IPS-20b (cell line): ENCODE results near the gene NLRP1.

ENCODE experiments used
- H3K27ac ChIP-seq: one replicate; pipeline ENCODE4 v1.5.1; 2013; ENCODE audit warnings: low read length
- H3K27me3 ChIP-seq: 2 replicates; pipeline ENCODE4 v1.6.1; 2013; ENCODE audit warnings: mild to moderate bottlenecking, low read length, inconsistent platforms; ENCODE audit not compliant: insufficient read depth
- H3K36me3 ChIP-seq: 2 replicates; pipeline ENCODE4 v1.6.1; 2013; ENCODE audit warnings: low read depth, mild to moderate bottlenecking, inconsistent platforms, low read length, moderate library complexity; ENCODE audit not compliant: insufficient read depth
- H3K4me1 ChIP-seq: 2 replicates; pipeline ENCODE4 v1.6.1; 2013; ENCODE audit warnings: mild to moderate bottlenecking, control low read depth, inconsistent platforms, low read length, moderate library complexity; ENCODE audit not compliant: insufficient read depth
- H3K4me3 ChIP-seq: 2 replicates; pipeline ENCODE4 v1.5.1; 2013; ENCODE audit warnings: mild to moderate bottlenecking, low read length, inconsistent platforms
- H3K9ac ChIP-seq: 2 replicates; pipeline ENCODE4 v1.6.1; 2013; ENCODE audit warnings: low read depth, mild to moderate bottlenecking, inconsistent platforms, low read length, moderate library complexity
- H3K9me3 ChIP-seq: 2 replicates; pipeline ENCODE4 v1.6.1; 2013; ENCODE audit warnings: mild to moderate bottlenecking, low read depth, low read length, inconsistent platforms; ENCODE audit not compliant: insufficient read depth

Gene NLRP1

GRCh38 chr17:5485270-5486205 is 98.8 kb downstream of the NLRP1 start, which contains the start of gene DERL2:
Gene DERL2, minus strand, starts transcription at chr17:5486178. Its CDS starts 17 bp downstream, at chr17:5486161.
- H3K27me3 ChIP-seq = no peaks in the 10 kb centered on the region
- H3K9me3 ChIP-seq = no peaks in the 10 kb centered on the region
- peak within 1 kb of the TSS; percentile 74 for H3K27ac ChIP-seq
- peaks cover 73% of the 10 kb centered on the region for H3K36me3 ChIP-seq
- peaks cover 2% of the 10 kb centered on the region; the same call in 1 of the 2 replicates for H3K4me1 ChIP-seq
- peak within 1 kb of the TSS; percentile 97 for H3K9ac ChIP-seq
- H3K4me3 ChIP-seq = peak within 1 kb of the TSS; percentile 92

DNA sequence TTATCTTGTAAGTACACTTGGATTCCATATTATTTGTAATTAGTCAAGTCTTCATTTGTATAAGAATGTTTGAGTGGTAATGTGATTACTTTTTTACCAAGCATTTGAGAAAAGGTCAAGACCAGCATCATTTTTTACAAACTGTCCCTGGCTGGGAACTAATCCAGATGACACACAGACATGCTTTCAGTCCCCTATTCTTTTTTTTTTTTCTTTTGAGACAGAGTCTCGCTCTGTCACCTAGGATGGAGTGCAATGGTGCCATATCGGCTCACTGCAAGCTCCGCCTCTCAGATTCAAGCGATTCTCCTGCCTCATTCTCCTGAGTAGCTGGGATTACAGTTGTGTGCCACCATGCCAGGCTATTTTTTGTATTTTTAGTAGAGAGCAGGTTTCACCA is 102.9 kb downstream of the NLRP1 start:
- no peak overlapping the region for H3K4me3 ChIP-seq
- H3K27me3 ChIP-seq = no peaks in the 10 kb centered on the region
- H3K9ac ChIP-seq = no peak overlapping the region
- H3K9me3 ChIP-seq = no peaks in the 10 kb centered on the region
- H3K36me3 ChIP-seq = peaks cover 83% of the 10 kb centered on the region
- no peaks in the 10 kb centered on the region for H3K4me1 ChIP-seq
- H3K27ac ChIP-seq = no peak overlapping the region

DNA sequence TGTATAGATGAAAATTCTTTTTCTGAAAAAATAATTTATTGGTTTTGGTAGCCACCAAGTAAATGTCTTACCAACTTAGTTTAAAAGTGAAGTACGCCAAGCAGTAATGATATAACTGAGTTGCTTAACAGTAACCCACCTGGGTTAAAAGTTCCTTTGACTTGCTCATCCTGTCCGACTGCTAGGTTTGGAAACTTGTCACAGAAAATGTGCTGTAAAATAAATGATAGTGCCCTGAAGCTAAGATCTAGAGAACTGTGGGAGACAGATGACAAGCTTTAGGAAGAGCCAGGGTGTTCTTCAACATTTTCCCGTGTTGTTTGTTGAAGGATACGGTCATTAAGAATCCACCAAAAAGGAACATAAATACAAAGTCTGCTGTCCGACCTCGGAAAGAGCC is 103.3 kb downstream of the NLRP1 start:
- peaks cover 87% of the 10 kb centered on the region for H3K36me3 ChIP-seq
- H3K27ac ChIP-seq = no peak overlapping the region
- no peak overlapping the region for H3K4me3 ChIP-seq
- no peaks in the 10 kb centered on the region for H3K9me3 ChIP-seq
- H3K9ac ChIP-seq = no peak overlapping the region
- H3K27me3 ChIP-seq = no peaks in the 10 kb centered on the region
- H3K4me1 ChIP-seq = no peaks in the 10 kb centered on the region

DNA sequence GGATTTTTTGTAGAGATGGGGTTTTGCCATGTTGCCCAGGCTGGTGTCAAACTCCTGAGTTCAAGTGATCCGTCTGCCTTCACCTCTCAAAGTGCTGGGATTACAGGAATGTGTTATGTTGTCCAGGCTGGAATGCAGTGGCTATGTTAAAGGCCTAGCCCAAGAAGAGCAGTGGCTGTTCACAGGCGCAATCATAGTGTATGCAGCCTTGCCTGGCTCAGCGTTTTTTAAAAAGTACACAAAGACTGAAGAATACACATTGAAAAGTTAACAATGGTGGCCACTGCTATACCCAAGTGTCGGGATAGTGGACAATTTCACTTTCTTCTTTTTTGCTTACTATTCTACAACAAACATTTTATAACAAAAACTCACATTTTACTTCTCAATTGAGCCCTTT is 105.3 kb downstream of the NLRP1 start:
- Histone ChIP-seq H3K36me3 (peaks cover 95% of the 10 kb centered on the region), H3K4me1 (no peaks in the 10 kb centered on the region), H3K4me3 (no peak overlapping the region), H3K9ac (no peak overlapping the region), H3K27ac (no peak overlapping the region), H3K27me3 (no peaks in the 10 kb centered on the region), H3K9me3 (no peaks in the 10 kb centered on the region)

DNA sequence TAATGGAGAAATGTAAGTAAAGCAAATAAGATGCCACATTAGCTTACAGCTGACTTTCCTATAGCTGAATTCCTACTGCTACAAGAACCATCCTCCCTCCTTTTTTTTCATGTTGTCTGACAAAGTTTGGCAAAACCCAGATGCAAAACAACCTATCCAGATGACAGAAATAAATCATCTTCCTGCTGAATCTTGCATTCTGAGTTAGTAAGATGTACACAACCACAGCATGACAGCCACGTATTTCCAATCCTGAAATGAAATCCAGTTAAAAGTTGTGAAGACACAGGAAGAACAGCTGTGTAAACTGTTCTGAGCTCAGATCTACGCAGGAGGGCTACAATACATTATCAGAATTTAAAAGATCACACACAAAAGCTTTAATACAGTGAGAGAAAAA is 110.4 kb downstream of the NLRP1 start:
- Histone ChIP-seq H3K9me3 (no peaks in the 10 kb centered on the region), H3K4me3 (no peak overlapping the region), H3K9ac (no peak overlapping the region), H3K27ac (no peak overlapping the region), H3K27me3 (no peaks in the 10 kb centered on the region), H3K4me1 (no peaks in the 10 kb centered on the region), H3K36me3 (peaks cover 67% of the 10 kb centered on the region)

DNA sequence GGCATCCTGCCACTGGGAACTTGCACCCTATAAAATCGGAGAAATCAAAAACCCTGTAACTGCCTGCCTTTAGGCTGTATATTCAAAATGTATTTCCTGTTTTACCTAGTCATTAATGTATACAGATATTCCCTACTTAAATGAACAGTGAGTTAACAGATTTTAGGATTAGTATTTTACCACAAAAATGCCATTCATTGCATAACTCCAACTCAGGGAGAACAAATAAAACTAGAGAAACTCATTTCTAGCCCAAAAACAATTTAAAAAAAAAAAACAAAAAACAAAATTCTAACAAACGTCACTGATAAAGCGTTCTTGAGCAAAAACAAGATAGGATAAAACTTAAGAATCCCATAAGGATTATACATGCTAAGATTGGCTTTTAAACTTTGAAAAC is 111.8 kb downstream of the NLRP1 start:
- Histone ChIP-seq H3K9me3 (no peaks in the 10 kb centered on the region), H3K4me1 (no peaks in the 10 kb centered on the region), H3K27ac (no peak overlapping the region), H3K36me3 (peaks cover 53% of the 10 kb centered on the region), H3K27me3 (no peaks in the 10 kb centered on the region), H3K9ac (no peak overlapping the region), H3K4me3 (no peak overlapping the region)

- H3K27me3 ChIP-seq = no peaks in the 10 kb centered on the region
- peak overlapping the region; percentile 75 for H3K27ac ChIP-seq
- peak overlapping the region; percentile 99 for H3K9ac ChIP-seq
- no peaks in the 10 kb centered on the region for H3K9me3 ChIP-seq
- H3K36me3 ChIP-seq = peaks cover 45% of the 10 kb centered on the region
- H3K4me3 ChIP-seq = peak overlapping the region; percentile 100
- peaks cover 11% of the 10 kb centered on the region for H3K4me1 ChIP-seq
Observed at GRCh38 chr17:5468075-5468473, 116.2 kb downstream of the NLRP1 start.

GRCh38 chr17:5467416-5467815 is 116.9 kb downstream of the NLRP1 start:
- peak overlapping the region; percentile 99; the same call in 1 of the 2 replicates for H3K9ac ChIP-seq
- H3K9me3 ChIP-seq = no peaks in the 10 kb centered on the region
- peaks cover 45% of the 10 kb centered on the region for H3K36me3 ChIP-seq
- H3K4me1 ChIP-seq = peaks cover 11% of the 10 kb centered on the region
- peak overlapping the region; percentile 100 for H3K4me3 ChIP-seq
- no peaks in the 10 kb centered on the region for H3K27me3 ChIP-seq
- H3K27ac ChIP-seq = no peak overlapping the region

- Histone ChIP-seq H3K27me3 (no peaks in the 10 kb centered on the region), H3K9ac (peak overlapping the region; percentile 99; the same call in 1 of the 2 replicates), H3K9me3 (no peaks in the 10 kb centered on the region), H3K4me1 (peaks cover 11% of the 10 kb centered on the region), H3K27ac (no peak overlapping the region), H3K4me3 (peak overlapping the region; percentile 100), H3K36me3 (peaks cover 42% of the 10 kb centered on the region)
Observed at GRCh38 chr17:5466295-5466694, 118.0 kb downstream of the NLRP1 start.

- Histone ChIP-seq H3K9ac (no peak overlapping the region; the same call in 1 of the 2 replicates), H3K27ac (no peak overlapping the region), H3K9me3 (no peaks in the 10 kb centered on the region), H3K4me3 (no peak overlapping the region), H3K36me3 (peaks cover 55% of the 10 kb centered on the region), H3K4me1 (peaks cover 11% of the 10 kb centered on the region), H3K27me3 (no peaks in the 10 kb centered on the region)
Observed at GRCh38 chr17:5464717-5465507, 119.4 kb downstream of the NLRP1 start.
